ENCODE results near the gene ULK4.

The ULK4 gene

DNA sequence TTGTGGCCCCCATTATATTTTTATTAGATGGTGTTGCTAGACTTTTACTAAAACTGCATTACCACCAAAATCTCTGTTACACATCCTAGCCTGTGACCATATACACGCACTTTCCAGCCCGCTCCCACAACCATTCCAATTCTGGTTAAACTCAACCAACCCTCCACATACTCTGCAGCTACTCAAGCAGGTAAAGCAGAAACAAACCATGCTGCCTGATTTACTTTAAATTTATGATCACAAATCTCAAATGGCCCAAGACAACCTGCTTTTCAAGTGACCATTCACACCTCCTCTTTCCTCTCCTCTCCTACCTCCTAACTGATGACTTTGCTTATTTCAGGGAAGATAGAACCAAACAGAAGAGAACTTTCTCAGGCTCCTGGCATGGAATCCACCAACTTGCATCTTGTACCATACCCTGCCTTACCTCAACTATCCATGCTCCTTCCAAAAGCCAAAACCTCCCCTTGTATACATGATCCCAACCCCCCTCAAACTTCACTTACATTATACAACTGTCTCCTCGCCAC is 18.5 kb downstream of the ULK4 start:
- H3K36me3 ChIP-seq (ENCODE audit: control insufficient read depth, insufficient read depth, low read length), result no peaks in the 10 kb centered on the region
- no peak overlapping the region for H3K9ac ChIP-seq (ENCODE audit: low read length)
- H3K4me1 ChIP-seq (ENCODE audit: control insufficient read depth, insufficient read depth, low read length), result no peaks in the 10 kb centered on the region
- H3K9me3 ChIP-seq (ENCODE audit: control insufficient read depth, low read length), result no peaks in the 10 kb centered on the region
- H3K4me3 ChIP-seq (ENCODE audit: low read length), result no peak overlapping the region
- no peaks in the 10 kb centered on the region for H3K27me3 ChIP-seq (ENCODE audit: control insufficient read depth, insufficient read depth, low read length)

GRCh38 chr3:41940393-41940792 is 21.5 kb downstream of the ULK4 start:
- Histone ChIP-seq H3K36me3 (ENCODE audit: control insufficient read depth, insufficient read depth, low read length) (no peaks in the 10 kb centered on the region), H3K9ac (ENCODE audit: low read length) (no peak overlapping the region), H3K4me1 (ENCODE audit: control insufficient read depth, insufficient read depth, low read length) (no peaks in the 10 kb centered on the region), H3K27me3 (ENCODE audit: control insufficient read depth, insufficient read depth, low read length) (no peaks in the 10 kb centered on the region), H3K9me3 (ENCODE audit: control insufficient read depth, low read length) (no peaks in the 10 kb centered on the region), H3K4me3 (ENCODE audit: low read length) (no peak overlapping the region)

GRCh38 chr3:41936384-41936783 is 25.5 kb downstream of the ULK4 start:
- H3K36me3 ChIP-seq (ENCODE audit: control insufficient read depth, insufficient read depth, low read length), result no peaks in the 10 kb centered on the region
- no peaks in the 10 kb centered on the region for H3K4me1 ChIP-seq (ENCODE audit: control insufficient read depth, insufficient read depth, low read length)
- no peaks in the 10 kb centered on the region for H3K27me3 ChIP-seq (ENCODE audit: control insufficient read depth, insufficient read depth, low read length)
- H3K9me3 ChIP-seq (ENCODE audit: control insufficient read depth, low read length), result no peaks in the 10 kb centered on the region
- no peak overlapping the region for H3K9ac ChIP-seq (ENCODE audit: low read length)
- H3K4me3 ChIP-seq (ENCODE audit: low read length), result no peak overlapping the region

DNA sequence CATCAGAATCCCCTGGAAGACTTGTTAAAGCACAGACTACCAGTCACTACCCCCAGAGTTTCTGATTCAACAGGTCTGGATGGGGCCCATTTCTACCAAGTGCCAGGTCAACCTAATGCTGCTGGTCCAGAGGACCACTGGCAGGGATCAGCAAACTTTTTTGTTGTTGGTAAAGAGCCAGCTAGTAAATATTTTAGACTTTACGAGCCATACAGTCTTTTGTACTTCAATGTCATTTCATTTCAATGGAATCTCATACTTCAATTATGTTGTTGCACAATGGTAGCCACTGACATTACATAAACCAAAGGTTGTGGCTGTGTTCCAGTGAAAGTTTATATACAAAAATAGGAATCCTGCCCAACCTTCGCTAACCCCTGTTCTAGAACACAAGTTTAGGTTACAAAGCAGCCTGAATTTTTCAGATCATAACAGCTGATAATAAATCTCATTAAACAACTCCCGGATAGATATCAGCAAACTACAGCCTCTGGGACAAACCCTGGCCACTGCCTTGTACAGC is 28.7 kb downstream of the ULK4 start:
- no peaks in the 10 kb centered on the region for H3K36me3 ChIP-seq (ENCODE audit: control insufficient read depth, insufficient read depth, low read length)
- H3K27me3 ChIP-seq (ENCODE audit: control insufficient read depth, insufficient read depth, low read length), result no peaks in the 10 kb centered on the region
- no peaks in the 10 kb centered on the region for H3K9me3 ChIP-seq (ENCODE audit: control insufficient read depth, low read length)
- no peak overlapping the region for H3K9ac ChIP-seq (ENCODE audit: low read length)
- H3K4me3 ChIP-seq (ENCODE audit: low read length), result no peak overlapping the region
- no peaks in the 10 kb centered on the region for H3K4me1 ChIP-seq (ENCODE audit: control insufficient read depth, insufficient read depth, low read length)

- no peak overlapping the region for H3K4me3 ChIP-seq (ENCODE audit: low read length)
- H3K9ac ChIP-seq (ENCODE audit: low read length), result no peak overlapping the region
- H3K36me3 ChIP-seq (ENCODE audit: control insufficient read depth, insufficient read depth, low read length), result no peaks in the 10 kb centered on the region
- no peaks in the 10 kb centered on the region for H3K9me3 ChIP-seq (ENCODE audit: control insufficient read depth, low read length)
- H3K4me1 ChIP-seq (ENCODE audit: control insufficient read depth, insufficient read depth, low read length), result no peaks in the 10 kb centered on the region
- no peaks in the 10 kb centered on the region for H3K27me3 ChIP-seq (ENCODE audit: control insufficient read depth, insufficient read depth, low read length)
Measured at GRCh38 chr3:41932464-41932863, 29.4 kb downstream of the ULK4 start.

GRCh38 chr3:41920406-41920965 is 41.4 kb downstream of the ULK4 start:
- H3K4me1 ChIP-seq (ENCODE audit: control insufficient read depth, insufficient read depth, low read length), result no peaks in the 10 kb centered on the region
- no peaks in the 10 kb centered on the region for H3K36me3 ChIP-seq (ENCODE audit: control insufficient read depth, insufficient read depth, low read length)
- no peak overlapping the region for H3K4me3 ChIP-seq (ENCODE audit: low read length)
- H3K27me3 ChIP-seq (ENCODE audit: control insufficient read depth, insufficient read depth, low read length), result no peaks in the 10 kb centered on the region
- no peak overlapping the region for H3K9ac ChIP-seq (ENCODE audit: low read length)
- no peaks in the 10 kb centered on the region for H3K9me3 ChIP-seq (ENCODE audit: control insufficient read depth, low read length)

DNA sequence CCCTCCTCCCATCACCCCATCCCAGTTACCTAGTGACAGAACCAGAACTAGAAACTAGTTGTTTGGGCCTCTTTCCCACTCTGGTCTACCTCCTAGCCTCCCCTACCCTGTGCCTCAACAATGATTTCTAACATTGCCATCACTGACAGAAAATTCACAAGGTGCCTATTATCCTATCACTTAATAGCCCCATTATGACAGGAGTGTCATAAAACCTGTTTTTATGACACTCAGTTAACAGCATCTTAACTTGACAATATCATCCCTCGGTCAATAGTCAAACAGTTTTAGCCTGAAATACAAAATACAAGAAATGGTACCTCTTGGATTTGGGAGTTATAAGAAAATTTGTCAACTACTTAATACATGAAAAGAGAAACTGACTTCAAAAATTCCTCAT is 46.5 kb downstream of the ULK4 start:
- Histone ChIP-seq H3K36me3 (ENCODE audit: control insufficient read depth, insufficient read depth, low read length) (no peaks in the 10 kb centered on the region), H3K4me1 (ENCODE audit: control insufficient read depth, insufficient read depth, low read length) (no peaks in the 10 kb centered on the region), H3K9ac (ENCODE audit: low read length) (no peak overlapping the region), H3K4me3 (ENCODE audit: low read length) (no peak overlapping the region), H3K9me3 (ENCODE audit: control insufficient read depth, low read length) (no peaks in the 10 kb centered on the region), H3K27me3 (ENCODE audit: control insufficient read depth, insufficient read depth, low read length) (no peaks in the 10 kb centered on the region)

- Histone ChIP-seq H3K27me3 (ENCODE audit: control insufficient read depth, insufficient read depth, low read length) (no peaks in the 10 kb centered on the region), H3K4me3 (ENCODE audit: low read length) (no peak overlapping the region), H3K9ac (ENCODE audit: low read length) (no peak overlapping the region), H3K4me1 (ENCODE audit: control insufficient read depth, insufficient read depth, low read length) (no peaks in the 10 kb centered on the region), H3K36me3 (ENCODE audit: control insufficient read depth, insufficient read depth, low read length) (no peaks in the 10 kb centered on the region), H3K9me3 (ENCODE audit: control insufficient read depth, low read length) (no peaks in the 10 kb centered on the region)
Measured at GRCh38 chr3:41912280-41912679, 49.6 kb downstream of the ULK4 start.

DNA sequence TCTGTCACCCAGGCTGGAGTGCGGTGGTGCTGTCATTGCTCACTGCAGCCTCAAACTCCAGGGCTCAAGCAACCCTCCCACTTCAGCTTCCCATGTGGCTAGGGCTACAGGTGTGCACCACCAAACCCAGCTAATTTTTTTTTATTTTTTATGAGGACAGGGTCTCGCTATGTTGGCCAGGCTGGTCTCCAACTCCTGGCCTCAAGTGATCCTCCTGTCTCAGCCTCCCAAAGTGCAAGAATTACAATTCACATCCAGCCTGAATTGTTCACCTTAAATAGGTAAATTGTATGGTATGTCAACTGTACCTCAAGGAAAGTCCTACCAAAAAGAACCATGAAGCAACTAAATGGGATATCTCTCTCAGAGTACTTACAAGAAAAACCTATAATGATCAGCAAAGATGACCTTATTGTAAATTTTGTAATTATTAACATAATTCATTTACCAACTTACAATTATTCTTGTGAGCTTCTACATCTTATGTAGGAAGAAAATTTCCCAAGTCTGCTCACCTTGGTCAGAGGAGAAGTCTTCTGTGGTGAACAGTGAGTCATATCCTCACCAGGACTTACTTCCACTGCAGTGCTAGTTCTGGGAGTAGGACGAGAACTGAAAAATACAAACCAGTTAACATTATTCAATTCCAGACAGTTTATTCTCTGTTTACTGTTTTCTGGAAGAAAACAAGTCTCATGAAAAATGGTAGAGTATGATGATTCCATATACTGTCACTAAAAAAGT is 54.4 kb downstream of the ULK4 start:
- Histone ChIP-seq H3K4me3 (ENCODE audit: low read length) (no peak overlapping the region), H3K36me3 (ENCODE audit: control insufficient read depth, insufficient read depth, low read length) (no peaks in the 10 kb centered on the region), H3K4me1 (ENCODE audit: control insufficient read depth, insufficient read depth, low read length) (no peaks in the 10 kb centered on the region), H3K9ac (ENCODE audit: low read length) (no peak overlapping the region), H3K9me3 (ENCODE audit: control insufficient read depth, low read length) (no peaks in the 10 kb centered on the region), H3K27me3 (ENCODE audit: control insufficient read depth, insufficient read depth, low read length) (no peaks in the 10 kb centered on the region)

DNA sequence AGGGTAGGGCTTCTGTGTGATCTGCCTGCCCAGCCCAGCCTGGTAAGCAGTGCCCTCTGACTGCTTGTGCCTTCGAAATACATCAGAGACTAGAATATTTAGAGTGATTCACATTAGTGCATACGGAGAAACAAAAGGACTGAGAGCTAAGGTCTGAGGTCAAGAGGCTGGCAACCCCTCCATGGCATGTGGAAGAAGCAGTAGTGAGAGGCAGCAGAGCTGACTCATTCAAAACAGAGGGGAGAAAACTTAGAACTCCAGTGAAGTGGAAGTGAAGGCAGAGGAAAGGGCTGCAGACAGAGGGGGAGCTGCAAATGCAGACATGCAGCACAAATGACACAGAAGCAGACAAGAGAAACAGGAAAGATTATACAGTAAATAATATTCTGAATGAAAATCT is 61.6 kb downstream of the ULK4 start:
- Histone ChIP-seq H3K9me3 (ENCODE audit: control insufficient read depth, low read length) (no peaks in the 10 kb centered on the region), H3K4me3 (ENCODE audit: low read length) (no peak overlapping the region), H3K27me3 (ENCODE audit: control insufficient read depth, insufficient read depth, low read length) (no peaks in the 10 kb centered on the region), H3K9ac (ENCODE audit: low read length) (no peak overlapping the region), H3K4me1 (ENCODE audit: control insufficient read depth, insufficient read depth, low read length) (no peaks in the 10 kb centered on the region), H3K36me3 (ENCODE audit: control insufficient read depth, insufficient read depth, low read length) (no peaks in the 10 kb centered on the region)

- Histone ChIP-seq H3K27me3 (ENCODE audit: control insufficient read depth, insufficient read depth, low read length) (no peaks in the 10 kb centered on the region), H3K4me3 (ENCODE audit: low read length) (no peak overlapping the region), H3K9ac (ENCODE audit: low read length) (no peak overlapping the region), H3K36me3 (ENCODE audit: control insufficient read depth, insufficient read depth, low read length) (no peaks in the 10 kb centered on the region), H3K4me1 (ENCODE audit: control insufficient read depth, insufficient read depth, low read length) (peaks cover 3% of the 10 kb centered on the region), H3K9me3 (ENCODE audit: control insufficient read depth, low read length) (no peaks in the 10 kb centered on the region)
Measured at GRCh38 chr3:41898631-41899030, 63.3 kb downstream of the ULK4 start.

DNA sequence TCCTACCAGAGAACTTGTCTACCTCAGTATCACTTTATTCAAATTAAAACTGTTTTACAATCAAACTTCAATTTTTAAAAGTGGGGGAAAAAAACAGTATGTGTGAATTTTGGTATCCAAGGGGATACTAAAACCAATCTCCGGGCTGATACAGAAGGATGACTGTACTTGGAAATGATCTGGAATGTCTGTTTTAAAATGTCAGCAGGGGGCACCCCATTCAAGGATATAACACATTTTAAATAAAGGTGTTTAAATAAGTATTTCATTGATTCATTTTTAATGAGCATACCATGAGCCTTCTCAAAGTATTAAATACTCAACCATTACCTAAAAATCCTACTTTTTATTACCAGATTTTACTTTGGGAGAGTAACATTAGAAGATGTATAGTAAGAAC is 67.9 kb downstream of the ULK4 start:
- H3K9me3 ChIP-seq (ENCODE audit: control insufficient read depth, low read length), result no peaks in the 10 kb centered on the region
- no peaks in the 10 kb centered on the region for H3K27me3 ChIP-seq (ENCODE audit: control insufficient read depth, insufficient read depth, low read length)
- no peaks in the 10 kb centered on the region for H3K36me3 ChIP-seq (ENCODE audit: control insufficient read depth, insufficient read depth, low read length)
- no peak overlapping the region for H3K9ac ChIP-seq (ENCODE audit: low read length)
- peaks cover 3% of the 10 kb centered on the region for H3K4me1 ChIP-seq (ENCODE audit: control insufficient read depth, insufficient read depth, low read length)
- no peak overlapping the region for H3K4me3 ChIP-seq (ENCODE audit: low read length)
